H1 (cell line): Measurements from ENCODE around the gene PAK1IP1. TPM values are rescaled to one million over a fixed set of nuclear protein-coding genes. Genes with fewer than 3 reads are reported as not detected.

ENCODE experiments used
- CTCF ChIA-PET: fragments of 300-600 bp; sonication (Branson Sonifier 250); formaldehyde crosslinking; loops from one replicate; lab custom pipeline; 2021; ENCODE audit not compliant: partially characterized antibody; lab: Charles Lee
- POLR2A ChIA-PET: fragments of 300-600 bp; sonication (Branson Sonifier 250); formaldehyde crosslinking; loops from one replicate; lab custom pipeline; 2021; ENCODE audit warnings: inconsistent platforms; ENCODE audit not compliant: partially characterized antibody; lab: Charles Lee
- DNase-seq, 2 experiments: peaks; one replicate each; pipeline versions ENCODE4 v3.0.0 to v3.0.0-alpha.2; 2010 to 2022; ENCODE audit warnings: low spot score in 2 of 2, low read depth in 1 of 2, mixed read lengths in 1 of 2
- FAIRE-seq: peaks from 2 replicates; lab custom pipeline; 2011; peaks lifted over from hg19 to GRCh38; lab: Jason Lieb, UNC
- H2AFZ ChIP-seq: 2 replicates; pipeline ENCODE4 v1.8.1; 2012; ENCODE audit warnings: low read length, inconsistent platforms
- H2AK5ac ChIP-seq: 2 replicates; pipeline ENCODE4 v1.6.1; 2013; ENCODE audit warnings: low read depth, low read length
- H2BK120ac ChIP-seq: replicated peaks from 2 replicates; pipeline ENCODE3; 2013; ENCODE audit warnings: low read depth, low read length, inconsistent platforms
- H2BK12ac ChIP-seq: 2 replicates; pipeline ENCODE4 v1.6.1; 2013; ENCODE audit warnings: low read depth, low read length
- H2BK15ac ChIP-seq: 2 replicates; pipeline ENCODE4 v1.6.1; 2013; ENCODE audit warnings: low read length
- H2BK20ac ChIP-seq: 2 replicates; pipeline ENCODE4 v1.6.1; 2013; ENCODE audit warnings: low read length
- H2BK5ac ChIP-seq: 2 replicates; pipeline ENCODE4 v1.6.1; 2013; ENCODE audit warnings: low read depth, low read length
- H3K14ac ChIP-seq: 2 replicates; pipeline ENCODE4 v1.6.1; 2013; ENCODE audit warnings: inconsistent platforms; ENCODE audit not compliant: insufficient read length
- H3K18ac ChIP-seq: 2 replicates; pipeline ENCODE4 v1.6.1; 2013; ENCODE audit warnings: low read length; ENCODE audit errors: extremely low read depth
- H3K23ac ChIP-seq: 2 replicates; pipeline ENCODE4 v1.6.1; 2013; ENCODE audit warnings: inconsistent platforms; ENCODE audit not compliant: insufficient read length
- H3K23me2 ChIP-seq: 2 replicates; pipeline ENCODE4 v1.6.1; 2013; ENCODE audit warnings: low read depth, low read length
- H3K27ac ChIP-seq: 2 replicates; pipeline ENCODE4 v1.6.1; 2011; ENCODE audit warnings: low read depth, low read length, inconsistent platforms
- H3K27me3 ChIP-seq, 4 experiments: replicated peaks in 1 of 4; 1 replicate in 1 of 4; 2 replicates in 3 of 4; pipeline versions ENCODE4 v1.6.1 to v1.8.1; 2011 to 2013; ENCODE audit warnings: low read length in 3 of 4, mild to moderate bottlenecking in 3 of 4, inconsistent platforms in 2 of 4, mixed read lengths in 2 of 4, moderate library complexity in 1 of 4; ENCODE audit not compliant: control insufficient read depth in 3 of 4, insufficient read depth in 3 of 4; ENCODE audit errors: extremely low read depth in 1 of 4
- H3K36me3 ChIP-seq, 4 experiments: 2 replicates each; pipeline versions ENCODE4 v1.6.1 to v1.8.1; 2011 to 2013; ENCODE audit warnings: mild to moderate bottlenecking in 4 of 4, low read length in 3 of 4, moderate library complexity in 2 of 4, control low read depth in 1 of 4, inconsistent platforms in 1 of 4; ENCODE audit not compliant: insufficient read depth in 4 of 4, control insufficient read depth in 2 of 4
- H3K4ac ChIP-seq: replicated peaks from 2 replicates; pipeline ENCODE3; 2013; ENCODE audit warnings: low read length, low read depth, mixed read lengths, inconsistent platforms; ENCODE audit not compliant: insufficient read length
- H3K4me1 ChIP-seq, 4 experiments: replicated peaks in 1 of 4; 1 replicate in 1 of 4; 2 replicates in 3 of 4; pipeline versions ENCODE4 v1.6.1 to v1.8.1; 2011 to 2013; ENCODE audit warnings: low read length in 3 of 4, inconsistent platforms in 2 of 4, mixed read lengths in 1 of 4; ENCODE audit not compliant: insufficient read depth in 4 of 4, control insufficient read depth in 3 of 4
- H3K4me2 ChIP-seq, 2 experiments: 2 replicates each; pipeline versions ENCODE4 v1.6.1 to v1.8.1; 2011 to 2013; ENCODE audit warnings: low read depth in 2 of 2, low read length in 2 of 2, control low read depth in 1 of 2, inconsistent platforms in 1 of 2, mild to moderate bottlenecking in 1 of 2; ENCODE audit not compliant: insufficient read depth in 1 of 2
- H3K4me3 ChIP-seq, 4 experiments: fragments of 200-600, 300-600 bp in 1 of 4; sonication (generic), shearing (Covaris generic), sonication (Bioruptor Twin) in 1 of 4; 2 replicates each; pipeline versions ENCODE4 v1.5.1 to v1.8.1; 2011 to 2016; ENCODE audit warnings: low read length in 4 of 4, low read depth in 3 of 4, control low read depth in 2 of 4, inconsistent platforms in 2 of 4, mild to moderate bottlenecking in 2 of 4, mixed read lengths in 1 of 4, moderate library complexity in 1 of 4; ENCODE audit not compliant: insufficient read depth in 2 of 4; ENCODE audit errors: extremely low read depth in 1 of 4
- H3K56ac ChIP-seq: replicated peaks from 2 replicates; pipeline ENCODE3; 2013; ENCODE audit warnings: low read depth, mild to moderate bottlenecking, mixed read lengths, low read length, inconsistent platforms; ENCODE audit not compliant: insufficient read length
- H3K79me1 ChIP-seq: 2 replicates; pipeline ENCODE4 v1.6.1; 2013; ENCODE audit warnings: low read depth, low read length, control low read depth
- H3K79me2 ChIP-seq, 2 experiments: 2 replicates each; pipeline versions ENCODE4 v1.6.1 to v1.8.1; 2012 to 2013; ENCODE audit warnings: low read length in 2 of 2, mild to moderate bottlenecking in 2 of 2, inconsistent platforms in 1 of 2; ENCODE audit not compliant: insufficient read depth in 2 of 2, control insufficient read depth in 1 of 2
- H3K9ac ChIP-seq, 4 experiments: replicated peaks in 1 of 4; 1 replicate in 1 of 4; 2 replicates in 3 of 4; pipeline versions ENCODE4 v1.6.1 to v1.8.1; 2011 to 2013; ENCODE audit warnings: low read depth in 3 of 4, low read length in 3 of 4, control low read depth in 2 of 4, mild to moderate bottlenecking in 2 of 4, moderate library complexity in 2 of 4, inconsistent platforms in 1 of 4; ENCODE audit errors: extremely low read depth in 1 of 4
- H3K9me3 ChIP-seq, 2 experiments: 2 replicates each; pipeline versions ENCODE4 v1.6.1 to v1.8.1; 2012 to 2013; ENCODE audit warnings: mild to moderate bottlenecking in 2 of 2, moderate library complexity in 2 of 2, control low read depth in 1 of 2, inconsistent platforms in 1 of 2, low read depth in 1 of 2, low read length in 1 of 2, mixed read lengths in 1 of 2; ENCODE audit not compliant: insufficient read depth in 2 of 2
- H4K20me1 ChIP-seq, 2 experiments: replicated peaks in 1 of 2; 2 replicates each; pipeline versions ENCODE3 to v1.8.1; 2011 to 2013; ENCODE audit warnings: inconsistent platforms in 2 of 2, low read length in 2 of 2, mild to moderate bottlenecking in 1 of 2; ENCODE audit not compliant: insufficient read depth in 2 of 2, control insufficient read depth in 1 of 2
- H4K5ac ChIP-seq: 2 replicates; pipeline ENCODE4 v1.6.1; 2013; ENCODE audit warnings: low read length, low read depth, mixed read lengths, inconsistent platforms; ENCODE audit not compliant: insufficient read length
- H4K8ac ChIP-seq: 2 replicates; pipeline ENCODE4 v1.8.0; 2013; ENCODE audit warnings: mild to moderate bottlenecking, moderate library complexity, low read length, inconsistent platforms; ENCODE audit not compliant: insufficient read depth; ENCODE audit errors: extremely low read depth
- H4K91ac ChIP-seq: replicated peaks from 2 replicates; pipeline ENCODE3; 2013; ENCODE audit warnings: low read length, mixed read lengths, inconsistent platforms; ENCODE audit not compliant: insufficient read length
- BACH1 ChIP-seq: IDR thresholded peaks from 2 replicates; pipeline ENCODE4 v1.6.1; 2012; ENCODE audit warnings: low read length, improper control_type of control experiment
- CHD1 ChIP-seq: IDR thresholded peaks from 2 replicates; pipeline ENCODE4 v1.6.1; 2012; ENCODE audit warnings: low read depth, low read length, improper control_type of control experiment
- CHD2 ChIP-seq: IDR thresholded peaks from 2 replicates; pipeline ENCODE4 v1.6.1; 2012; ENCODE audit warnings: low read length, improper control_type of control experiment
- EGR1 ChIP-seq: IDR thresholded peaks from 2 replicates; pipeline ENCODE4 v1.6.1; 2011; ENCODE audit warnings: low read depth, low read length, borderline replicate concordance
- GTF2F1 ChIP-seq: IDR thresholded peaks from 2 replicates; pipeline ENCODE4 v1.6.1; 2012; ENCODE audit warnings: low read depth, low read length, improper control_type of control experiment, borderline replicate concordance
- JUND ChIP-seq: IDR thresholded peaks from 2 replicates; pipeline ENCODE4 v1.6.1; 2011; ENCODE audit warnings: mild to moderate bottlenecking, improper control_type of control experiment, low read length
- KDM1A ChIP-seq: fragments of 200-600, 300-600 bp; sonication (generic); IDR thresholded peaks from 2 replicates; pipeline ENCODE4 v1.7.1; 2016; ENCODE audit warnings: mild to moderate bottlenecking, low read length, borderline replicate concordance
- KDM4A ChIP-seq: IDR thresholded peaks from one replicate; pipeline ENCODE4 v1.7.1; 2012; ENCODE audit warnings: low read depth, mild to moderate bottlenecking, moderate library complexity, low read length, inconsistent platforms; ENCODE audit not compliant: severe bottlenecking
- KDM5A ChIP-seq: fragments of 200-600 bp; IDR thresholded peaks from 2 replicates; pipeline ENCODE4 v1.7.1; 2012; ENCODE audit warnings: mild to moderate bottlenecking, low read length, inconsistent platforms, mixed read lengths
- MAFK ChIP-seq: IDR thresholded peaks from 2 replicates; pipeline ENCODE4 v1.6.1; 2012; ENCODE audit warnings: low read depth, mild to moderate bottlenecking, improper control_type of control experiment, low read length
- NRF1 ChIP-seq: IDR thresholded peaks from 2 replicates; pipeline ENCODE4 v1.6.1; 2011; ENCODE audit warnings: mild to moderate bottlenecking, low read depth, low read length, improper control_type of control experiment
- POLR2A ChIP-seq, 2 experiments: IDR thresholded peaks; 1 replicate in 1 of 2; 2 replicates in 1 of 2; pipeline ENCODE4 v1.6.1; 2011; ENCODE audit warnings: low read depth in 2 of 2, low read length in 2 of 2, mild to moderate bottlenecking in 2 of 2; ENCODE audit errors: control extremely low read depth in 1 of 2
- SIN3A ChIP-seq, 2 experiments: IDR thresholded peaks in 1 of 2; conservative IDR thresholded peaks in 1 of 2; 2 replicates each; pipeline ENCODE4 v1.6.1; 2011 to 2012; ENCODE audit warnings: low read length in 2 of 2, improper control_type of control experiment in 1 of 2, low read depth in 1 of 2, mild to moderate bottlenecking in 1 of 2
- SIRT6 ChIP-seq: IDR thresholded peaks from one replicate; pipeline ENCODE4 v1.7.1; 2012; ENCODE audit warnings: low read length, inconsistent platforms
- SIX5 ChIP-seq: IDR thresholded peaks from 2 replicates; pipeline ENCODE4 v1.6.1; 2011; ENCODE audit warnings: mild to moderate bottlenecking, low read depth, low read length
- ZNF274 ChIP-seq: IDR thresholded peaks from 2 replicates; pipeline ENCODE4 v1.7.0; 2012; ENCODE audit warnings: low read length, borderline replicate concordance; ENCODE audit errors: extremely low read depth
- WGBS, 2 experiments: shearing (Covaris generic) in 1 of 2; methylation state at CpG; one replicate each; pipeline versions ENCODE4 v1.1.6 to v1.1.7; 2013 to 2015; ENCODE audit warnings: low lambda C conversion rate in 2 of 2, mixed read lengths in 2 of 2, inconsistent platforms in 1 of 2, low coverage in 1 of 2, missing lambda C conversion rate in 1 of 2; ENCODE audit not compliant: insufficient replicate concordance in 2 of 2, insufficient coverage in 1 of 2, insufficient read length in 1 of 2; ENCODE audit errors: extremely low coverage in 1 of 2, missing lambda C conversion rate in 1 of 2; 5-methylcytosine and 5-hydroxymethylcytosine counted together
- polyA plus RNA-seq, 7 experiments: library from polyadenylated mRNA; depleted of rRNA in 3 of 7; stranded (reverse) in 5 of 7; unstranded in 2 of 7; fragments of >200 nt in 5 of 7; fragments of 200-250 nt in 2 of 7; gene quantifications; 1 replicate in 5 of 7; 2 replicates in 1 of 7; 4 replicates in 1 of 7; pipeline versions ENCODE4 v1.2.1 to v1.2.3, GENCODE V29; 2011 to 2013; ENCODE audit warnings: missing spikeins in 2 of 7, mixed read lengths in 2 of 7
- total RNA-seq: library from RNA; stranded (reverse); fragmentation: NEBNext Ultra II Directional; extraction: Animal tissue kit (Norgen Biotek cat#: 25700); gene quantifications from 2 replicates; pipeline ENCODE4 v1.2.1, GENCODE V29; 2021

PAK1IP1 gene
- total and polyA plus RNA-seq, 2 of the 8 experiments (the other 6 are each of a cell fraction or from before 2014, with no cell fraction given), result 19.7 to 43.6 TPM

GRCh38 chr6:10742251-10742650 lies 47.5 kb downstream of the PAK1IP1 start:
- no peaks in the 10 kb centered on the region; a peak in 1 of 7 replicates for H3K4me1 ChIP-seq
- no peaks in the 10 kb centered on the region for H3K79me1 ChIP-seq
- H4K5ac ChIP-seq, result no peak overlapping the region
- H2BK20ac ChIP-seq, result no peak overlapping the region
- no peaks in the 10 kb centered on the region; a peak in 1 of 7 replicates for H3K27me3 ChIP-seq
- no peak overlapping the region for H3K23ac ChIP-seq
- no peaks in the 10 kb centered on the region for H3K9me3 ChIP-seq
- peaks cover 0 to 3% (median 0%) of the 10 kb centered on the region in 4 experiments; a peak in 1 of 8 replicates for H3K36me3 ChIP-seq
- H3K56ac ChIP-seq, result no peak overlapping the region
- no peak overlapping the region for H3K9ac ChIP-seq
- no peak overlapping the region for H4K91ac ChIP-seq
- no peak overlapping the region for H3K27ac ChIP-seq
- no peak overlapping the region for H2BK120ac ChIP-seq
- no peak overlapping the region for H3K14ac ChIP-seq
- no peak overlapping the region for H2BK15ac ChIP-seq
- no peaks in the 10 kb centered on the region for H3K79me2 ChIP-seq
- FAIRE-seq (no peak), DNase-seq (no peak)
- no peak overlapping the region for H2BK5ac ChIP-seq
- H3K18ac ChIP-seq, result no peak overlapping the region
- H3K23me2 ChIP-seq, result peaks cover 4% of the 10 kb centered on the region; the same call in 1 of the 2 replicates
- H3K4me3 ChIP-seq, result no peak overlapping the region
- no peak overlapping the region for H3K4me2 ChIP-seq
- H2AK5ac ChIP-seq, result no peak overlapping the region
- H3K4ac ChIP-seq, result no peak overlapping the region
- 93% methylated on average over 12 of the region's 12 CpGs; no CpG with 5 or more reads in 1 of the 2 experiments for WGBS, 2 experiments
- H4K20me1 ChIP-seq, result no peaks in the 10 kb centered on the region
- H4K8ac ChIP-seq, result no peak overlapping the region
- H2AFZ ChIP-seq, result no peak overlapping the region
- no peak overlapping the region for H2BK12ac ChIP-seq
- POLR2A ChIA-PET, result interaction anchor here (1.1 to 2.9 kb wide), 2 partner anchors 9 to 21 kb away, joined by 3 to 15 read pairs; no protein-coding TSS in a partner anchor
- CTCF ChIA-PET, result interaction anchor here (1.0 to 1.8 kb wide), 6 partner anchors 10 to 328 kb away, joined by 3 to 9 read pairs (median 4); partner anchors contain the start of gene TFAP2A
- TF ChIP-seq POLR2A (IDR thresholded peaks at IDR 0.05; ENCODE audit: control extremely low read depth in 1 of 2, low read depth in 2 of 2, low read length in 2 of 2) (no peak), ZNF274 (no peak), SIN3A (conservative IDR thresholded peaks at IDR 0.05 in 1 of 2, IDR thresholded peaks at IDR 0.05 in 1 of 2; ENCODE audit: low read depth in 1 of 2, low read length in 2 of 2) (no peak), EGR1 (no peak), MAFK (no peak), KDM5A (no peak), JUND (no peak), KDM1A (no peak), SIX5 (no peak), SIRT6 (no peak), CHD2 (no peak), NRF1 (no peak), BACH1 (no peak), KDM4A (no peak), CHD1 (no peak), GTF2F1 (no peak)
